Measurements from ENCODE around the gene SEMA3F. TPM values are rescaled to one million over a fixed set of nuclear protein-coding genes. Genes with fewer than 3 reads are reported as not detected.

Gene SEMA3F
- total RNA-seq, 5 donors from 2014 or later (not counting 1 experiment from before 2014, with no cell fraction given) = 0.32 to 0.46 (median 0.36) TPM; not detected in 1

DNA sequence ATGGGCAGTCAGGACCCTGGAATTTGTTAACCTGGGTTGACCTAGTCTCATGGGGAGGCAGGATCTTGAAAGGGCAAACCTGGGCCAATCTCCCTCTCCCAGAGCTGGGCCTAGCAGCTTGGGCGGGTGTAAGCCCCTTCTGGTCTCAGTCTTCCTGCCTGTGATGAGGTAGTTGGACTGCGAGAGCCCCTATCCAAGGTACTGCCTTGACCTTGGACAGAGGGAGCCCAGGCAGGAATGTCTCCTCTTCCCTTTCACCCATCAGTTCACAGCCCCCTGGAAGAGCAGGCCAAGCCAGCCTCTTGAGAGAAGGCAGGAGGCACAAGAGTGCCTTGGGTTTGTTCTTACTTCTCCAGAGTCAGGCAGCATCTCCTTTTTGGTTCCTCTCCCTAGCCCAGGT, 24.7 kb upstream of the SEMA3F start:
- Mint-ChIP-seq H3K36me3 (no peaks in the 10 kb centered on the region), H3K27ac (no peak overlapping the region), H3K4me3 (no peak overlapping the region), H3K27me3 (no peaks in the 10 kb centered on the region), H3K4me1 (no peaks in the 10 kb centered on the region), H3K9me3 (no peaks in the 10 kb centered on the region)
- CTCF ChIA-PET = interaction anchor here in 1 of 2 donors (0.7 kb wide), 1 partner anchor 65 kb away, joined by 4 read pairs; no protein-coding TSS in a partner anchor
- POLR2A ChIA-PET = interaction anchor here in 1 of 2 donors (0.7 kb wide), 1 partner anchor 84 kb away, joined by 6 read pairs; no protein-coding TSS in a partner anchor
- DNase-seq = no peak
- no CpG with 5 or more reads among the region's 2 CpGs for WGBS (ENCODE audit: insufficient coverage)
- no peak for ATAC-seq (replicated peaks in 1 of 4)
- Histone ChIP-seq H3K27me3 (replicated peaks in 1 of 2; ENCODE audit: control insufficient read depth in 2 of 2, extremely low read depth in 1 of 2, insufficient read depth in 2 of 2, low read length in 1 of 2) (peaks cover 0 to 17% of the 10 kb centered on the region in 2 experiments), H3K27ac (ENCODE audit: low read length) (no peak overlapping the region), H3K36me3 (ENCODE audit: control insufficient read depth in 2 of 2, extremely low read depth in 1 of 2, insufficient read depth in 1 of 2, low read length in 1 of 2) (no peaks in the 10 kb centered on the region), H3K4me3 (ENCODE audit: control insufficient read depth in 1 of 2, extremely low read depth in 1 of 2, low read length in 1 of 2) (no peak overlapping the region), H3K4me1 (ENCODE audit: control insufficient read depth in 1 of 2, extremely low read depth in 1 of 2, insufficient read depth in 2 of 2, low read length in 2 of 2) (no peaks in the 10 kb centered on the region), H3K9me3 (no peaks in the 10 kb centered on the region)

DNA sequence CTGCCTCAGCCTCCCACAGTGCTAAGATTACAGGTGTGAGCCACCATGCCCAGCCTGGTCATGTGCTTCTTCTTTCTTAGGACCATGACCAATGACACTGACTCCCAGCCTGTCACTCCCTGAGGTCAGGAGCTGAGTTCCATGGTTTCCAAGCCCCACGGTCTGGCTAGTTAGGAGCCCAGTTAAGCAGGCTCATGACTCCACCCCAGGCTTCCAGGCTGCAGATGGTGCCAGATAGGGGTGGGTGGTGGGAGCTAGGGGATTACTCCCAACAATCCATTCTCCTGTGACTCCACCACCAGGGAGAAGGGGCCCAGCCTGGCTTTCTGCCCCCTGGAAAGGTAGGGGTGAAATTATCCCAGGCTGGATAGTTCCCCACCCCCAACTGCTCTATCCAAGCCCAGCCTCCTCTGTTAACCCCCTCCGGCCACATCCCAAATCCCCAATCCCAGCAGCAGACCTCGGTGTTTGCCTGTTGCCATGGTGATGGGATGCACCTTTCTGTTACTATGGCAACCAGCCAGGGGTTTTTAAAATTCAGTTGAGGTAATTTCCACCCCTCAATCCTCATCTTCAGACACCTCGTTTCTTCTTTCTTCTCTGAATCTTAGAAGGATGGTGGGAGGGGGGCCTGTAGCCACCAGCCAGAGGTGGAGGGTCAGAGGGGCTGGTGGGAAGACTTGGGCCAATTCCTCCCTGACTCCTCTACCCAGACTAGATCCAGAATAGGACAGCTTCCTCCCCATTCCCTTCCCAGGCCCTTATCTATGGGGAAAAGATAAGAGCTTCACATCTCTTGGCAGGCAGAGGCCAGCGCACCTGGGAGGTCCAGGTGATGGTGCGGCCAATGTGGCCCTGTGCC, 22.5 kb upstream of the SEMA3F start:
- ChIA-PET CTCF (no interaction called here), POLR2A (no interaction called here)
- Mint-ChIP-seq H3K9me3 (no peaks in the 10 kb centered on the region), H3K4me3 (no peak overlapping the region), H3K27ac (no peak overlapping the region), H3K4me1 (no peaks in the 10 kb centered on the region), H3K36me3 (no peaks in the 10 kb centered on the region), H3K27me3 (no peaks in the 10 kb centered on the region)
- Histone ChIP-seq H3K27me3 (replicated peaks in 1 of 2; ENCODE audit: control insufficient read depth in 2 of 2, extremely low read depth in 1 of 2, insufficient read depth in 2 of 2, low read length in 1 of 2) (peaks cover 0 to 13% of the 10 kb centered on the region in 2 experiments), H3K4me3 (ENCODE audit: control insufficient read depth in 1 of 2, extremely low read depth in 1 of 2, low read length in 1 of 2) (no peak overlapping the region), H3K4me1 (ENCODE audit: control insufficient read depth in 1 of 2, extremely low read depth in 1 of 2, insufficient read depth in 2 of 2, low read length in 2 of 2) (no peaks in the 10 kb centered on the region), H3K27ac (ENCODE audit: low read length) (no peak overlapping the region), H3K36me3 (ENCODE audit: control insufficient read depth in 2 of 2, extremely low read depth in 1 of 2, insufficient read depth in 1 of 2, low read length in 1 of 2) (no peaks in the 10 kb centered on the region), H3K9me3 (no peaks in the 10 kb centered on the region)
- 79% methylated on average over 4 of the region's 6 CpGs for WGBS (ENCODE audit: insufficient coverage)
- no peak for ATAC-seq (replicated peaks in 1 of 4)
- no peak for DNase-seq

DNA sequence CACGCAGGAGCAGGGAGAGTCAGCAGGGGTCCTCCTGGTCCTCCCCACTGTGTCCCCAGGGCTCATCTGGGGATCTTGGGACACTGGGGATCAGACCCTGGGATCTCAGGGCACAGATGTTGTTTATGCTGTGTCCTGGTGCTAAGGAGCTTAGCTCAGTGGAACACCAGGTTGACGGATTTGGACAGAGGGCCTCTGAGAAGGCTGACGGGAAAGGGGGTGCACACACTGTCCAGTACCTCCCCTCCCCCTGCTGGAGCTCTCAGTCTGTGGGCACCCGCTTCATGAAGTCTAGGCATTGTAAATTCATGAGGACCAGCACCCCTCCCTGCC, 21.9 kb upstream of the SEMA3F start:
- 74% methylated on average over 3 of the region's 4 CpGs for WGBS (ENCODE audit: insufficient coverage)

DNA sequence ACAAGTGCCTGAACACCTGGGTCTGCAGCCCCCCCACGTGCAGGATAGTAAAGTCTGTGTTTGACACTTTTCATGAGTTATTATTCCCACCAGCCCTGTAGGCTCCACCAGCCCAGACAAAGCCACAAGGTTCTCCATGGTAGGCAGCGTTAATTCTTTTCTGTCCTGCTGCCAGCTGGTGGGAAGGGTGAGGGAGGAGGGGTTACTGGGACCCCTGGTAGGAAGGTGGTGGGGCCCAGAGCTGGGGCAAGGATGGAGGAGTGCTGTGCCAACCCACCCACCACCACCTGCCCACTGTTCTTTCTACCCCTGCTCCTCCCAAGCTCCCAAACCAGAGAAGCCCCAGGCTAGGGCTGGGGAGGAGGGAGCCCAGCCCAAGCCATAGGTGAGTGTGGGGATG, 20.8 kb upstream of the SEMA3F start:
- POLR2A ChIA-PET = no interaction called here
- CTCF ChIA-PET = no interaction called here
- H3K27ac Mint-ChIP-seq = no peak overlapping the region

More for the DNA sequence above, 21.9 kb upstream of the SEMA3F start:
- H3K27ac ChIP-seq (ENCODE audit: low read length) = no peak overlapping the region
- DNase-seq = no peak
- Mint-ChIP-seq H3K9me3 (no peaks in the 10 kb centered on the region), H3K4me1 (peaks cover 2% of the 10 kb centered on the region in 3 donors), H3K36me3 (no peaks in the 10 kb centered on the region), H3K4me3 (no peak overlapping the region), H3K27ac (no peak overlapping the region), H3K27me3 (no peaks in the 10 kb centered on the region)
- no peak overlapping the region for H3K4me3 ChIP-seq (ENCODE audit: control insufficient read depth in 1 of 2, extremely low read depth in 1 of 2, low read length in 1 of 2)
- peaks cover 0 to 16% of the 10 kb centered on the region in 2 experiments for H3K27me3 ChIP-seq (replicated peaks in 1 of 2; ENCODE audit: control insufficient read depth in 2 of 2, extremely low read depth in 1 of 2, insufficient read depth in 2 of 2, low read length in 1 of 2)
- no peaks in the 10 kb centered on the region for H3K36me3 ChIP-seq (ENCODE audit: control insufficient read depth in 2 of 2, extremely low read depth in 1 of 2, insufficient read depth in 1 of 2, low read length in 1 of 2)
- peaks cover 0 to 3% of the 10 kb centered on the region in 2 experiments for H3K4me1 ChIP-seq (ENCODE audit: control insufficient read depth in 1 of 2, extremely low read depth in 1 of 2, insufficient read depth in 2 of 2, low read length in 2 of 2)
- CTCF ChIA-PET = no interaction called here
- H3K9me3 ChIP-seq = no peaks in the 10 kb centered on the region
- POLR2A ChIA-PET = no interaction called here
- ATAC-seq (replicated peaks in 1 of 4) = no peak

DNA sequence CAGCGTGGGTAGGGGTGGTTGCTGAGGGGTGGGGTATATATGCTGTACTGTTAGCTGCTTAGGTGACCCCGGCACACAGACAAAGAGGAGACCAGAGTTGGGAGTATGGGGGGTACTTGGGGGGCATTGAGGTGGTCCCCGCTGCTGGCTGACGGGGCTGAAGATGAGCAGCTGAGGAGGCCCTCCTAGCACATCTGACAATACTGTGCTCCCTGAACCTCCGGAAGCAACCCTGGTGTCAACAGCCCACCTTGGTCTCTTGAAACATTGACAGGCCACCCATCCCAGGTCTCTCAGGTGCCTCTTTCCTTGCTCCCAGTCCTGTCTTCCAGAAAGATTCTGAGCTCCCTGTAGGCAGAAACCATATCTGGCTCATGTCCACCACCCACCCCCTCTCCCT, 19.2 kb upstream of the SEMA3F start:
- ATAC-seq (replicated peaks in 1 of 4) = no peak
- Mint-ChIP-seq H3K27ac (no peak overlapping the region), H3K36me3 (no peaks in the 10 kb centered on the region), H3K4me3 (no peak overlapping the region), H3K4me1 (peaks cover 10 to 11% (median 10%) of the 10 kb centered on the region in 3 donors), H3K9me3 (no peaks in the 10 kb centered on the region), H3K27me3 (no peaks in the 10 kb centered on the region)
- CTCF ChIA-PET = no interaction called here
- H3K36me3 ChIP-seq (ENCODE audit: control insufficient read depth in 2 of 2, extremely low read depth in 1 of 2, insufficient read depth in 1 of 2, low read length in 1 of 2) = no peaks in the 10 kb centered on the region
- DNase-seq = no peak
- WGBS (ENCODE audit: insufficient coverage) = 80% methylated on average over 2 of the region's 5 CpGs
- H3K27me3 ChIP-seq (replicated peaks in 1 of 2; ENCODE audit: control insufficient read depth in 2 of 2, extremely low read depth in 1 of 2, insufficient read depth in 2 of 2, low read length in 1 of 2) = peaks cover 0 to 34% of the 10 kb centered on the region in 2 experiments
- peaks cover 0 to 12% of the 10 kb centered on the region in 2 experiments for H3K4me1 ChIP-seq (ENCODE audit: control insufficient read depth in 1 of 2, extremely low read depth in 1 of 2, insufficient read depth in 2 of 2, low read length in 2 of 2)
- H3K4me3 ChIP-seq (ENCODE audit: control insufficient read depth in 1 of 2, extremely low read depth in 1 of 2, low read length in 1 of 2) = no peak overlapping the region
- POLR2A ChIA-PET = no interaction called here
- H3K27ac ChIP-seq (ENCODE audit: low read length) = no peak overlapping the region
- no peaks in the 10 kb centered on the region for H3K9me3 ChIP-seq

More for the DNA sequence above, 20.8 kb upstream of the SEMA3F start:
- H3K36me3 Mint-ChIP-seq = no peaks in the 10 kb centered on the region
- no CpG with 5 or more reads among the region's 2 CpGs for WGBS (ENCODE audit: insufficient coverage)
- peaks cover 10 to 11% (median 10%) of the 10 kb centered on the region in 3 donors for H3K4me1 Mint-ChIP-seq
- H3K4me1 ChIP-seq (ENCODE audit: control insufficient read depth in 1 of 2, extremely low read depth in 1 of 2, insufficient read depth in 2 of 2, low read length in 2 of 2) = peaks cover 0 to 12% of the 10 kb centered on the region in 2 experiments
- H3K27me3 ChIP-seq (replicated peaks in 1 of 2; ENCODE audit: control insufficient read depth in 2 of 2, extremely low read depth in 1 of 2, insufficient read depth in 2 of 2, low read length in 1 of 2) = peaks cover 0 to 25% of the 10 kb centered on the region in 2 experiments
- no peak overlapping the region for H3K4me3 Mint-ChIP-seq
- DNase-seq (no peak), ATAC-seq (replicated peaks in 1 of 4) (no peak)
- H3K36me3 ChIP-seq (ENCODE audit: control insufficient read depth in 2 of 2, extremely low read depth in 1 of 2, insufficient read depth in 1 of 2, low read length in 1 of 2) = no peaks in the 10 kb centered on the region
- H3K9me3 Mint-ChIP-seq = no peaks in the 10 kb centered on the region
- H3K27ac ChIP-seq (ENCODE audit: low read length) = no peak overlapping the region
- H3K9me3 ChIP-seq = no peaks in the 10 kb centered on the region
- H3K27me3 Mint-ChIP-seq = no peaks in the 10 kb centered on the region
- no peak overlapping the region for H3K4me3 ChIP-seq (ENCODE audit: control insufficient read depth in 1 of 2, extremely low read depth in 1 of 2, low read length in 1 of 2)

DNA sequence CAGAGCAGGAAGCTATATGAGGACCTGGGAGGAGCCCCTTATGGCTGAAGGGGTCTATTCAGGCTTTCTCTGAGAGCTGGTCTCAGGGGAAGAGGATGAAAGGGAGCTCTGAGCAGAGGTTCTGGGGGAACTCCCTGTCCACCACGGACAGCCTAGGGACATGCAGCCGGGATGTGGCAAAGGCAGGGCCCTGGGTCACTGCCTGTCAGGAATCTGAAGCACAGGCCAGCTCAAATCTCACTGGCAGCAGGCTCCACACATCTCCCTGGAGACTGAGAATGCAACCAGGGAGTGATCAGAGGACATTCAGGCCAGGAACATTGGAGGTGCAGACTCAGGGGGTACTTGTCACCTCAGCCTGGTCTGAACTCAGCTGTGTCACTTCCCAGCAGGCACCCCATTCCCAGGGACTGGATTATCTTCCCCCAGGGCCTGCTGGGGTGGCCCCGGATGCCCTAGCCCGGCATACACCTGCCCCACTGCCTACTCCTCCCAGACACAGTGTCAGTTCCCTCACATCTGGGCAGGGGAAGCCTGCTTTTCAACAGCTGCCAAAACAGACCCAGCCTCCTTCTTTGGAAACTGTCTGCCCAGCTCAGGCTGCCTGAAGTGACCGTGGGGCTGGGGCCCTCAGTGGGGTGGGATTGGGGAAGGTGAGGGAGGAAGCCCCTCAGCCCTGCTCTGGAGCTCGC, 18.3 kb upstream of the SEMA3F start:
- Histone ChIP-seq H3K4me1 (ENCODE audit: control insufficient read depth in 1 of 2, extremely low read depth in 1 of 2, insufficient read depth in 2 of 2, low read length in 2 of 2) (peaks cover 0 to 12% of the 10 kb centered on the region in 2 experiments), H3K27me3 (replicated peaks in 1 of 2; ENCODE audit: control insufficient read depth in 2 of 2, extremely low read depth in 1 of 2, insufficient read depth in 2 of 2, low read length in 1 of 2) (peaks cover 0 to 34% of the 10 kb centered on the region in 2 experiments), H3K4me3 (ENCODE audit: control insufficient read depth in 1 of 2, extremely low read depth in 1 of 2, low read length in 1 of 2) (no peak overlapping the region), H3K36me3 (ENCODE audit: control insufficient read depth in 2 of 2, extremely low read depth in 1 of 2, insufficient read depth in 1 of 2, low read length in 1 of 2) (no peaks in the 10 kb centered on the region), H3K27ac (ENCODE audit: low read length) (no peak overlapping the region), H3K9me3 (no peaks in the 10 kb centered on the region)
- Mint-ChIP-seq H3K9me3 (no peaks in the 10 kb centered on the region), H3K27me3 (no peaks in the 10 kb centered on the region), H3K4me1 (peaks cover 10 to 11% (median 10%) of the 10 kb centered on the region in 3 donors), H3K4me3 (no peak overlapping the region), H3K36me3 (no peaks in the 10 kb centered on the region), H3K27ac (no peak overlapping the region)
- POLR2A ChIA-PET = no interaction called here
- CTCF ChIA-PET = no interaction called here
- 65% methylated on average over 6 of the region's 6 CpGs for WGBS (ENCODE audit: insufficient coverage)
- no peak for DNase-seq
- no peak for ATAC-seq (replicated peaks in 1 of 4)
